Skeletal muscle cell (primary cell): ENCODE results near the gene SLC41A3.
A peak's percentile ranks its signal among the peaks of the same experiment; 100 is the strongest.

Experiments used
- DNase-seq: peaks from one replicate; pipeline ENCODE4 v3.0.0-alpha.2; 2010; ENCODE audit warnings: low read depth
- H3K4me3 ChIP-seq: 2 replicates; pipeline ENCODE4 v1.5.1; 2011; ENCODE audit warnings: low read depth, mild to moderate bottlenecking, control low read depth, low read length, moderate library complexity

SLC41A3 gene

GRCh38 chr3:126083913-126084767 is at the start of gene SLC41A3:
SLC41A3 (minus strand) TSS chr3:126084124; CDS start chr3:126068219, 15,905 bp downstream.
- no peak for DNase-seq
- peak within 1 kb of the TSS; percentile 65 for H3K4me3 ChIP-seq

GRCh38 chr3:126133606-126134005 is 49.7 kb upstream of the SLC41A3 start:
- H3K4me3 ChIP-seq: no peak overlapping the region
- no peak for DNase-seq

GRCh38 chr3:126132751-126133511 is 49.0 kb upstream of the SLC41A3 start:
- H3K4me3 ChIP-seq: no peak overlapping the region
- peak; percentile 2 for DNase-seq

- no peak for DNase-seq
- H3K4me3 ChIP-seq: no peak overlapping the region
These were observed 48.2 kb upstream of the SLC41A3 start for GRCh38 chr3:126131881-126132750.

GRCh38 chr3:126130981-126131745 is 47.2 kb upstream of the SLC41A3 start:
- no peak for DNase-seq
- no peak overlapping the region for H3K4me3 ChIP-seq

- DNase-seq: no peak
These were observed 46.3 kb upstream of the SLC41A3 start for GRCh38 chr3:126130081-126130855.

GRCh38 chr3:126129398-126129891 is 45.5 kb upstream of the SLC41A3 start:
- H3K4me3 ChIP-seq: no peak overlapping the region
- no peak for DNase-seq

More at GRCh38 chr3:126130081-126130855, 46.3 kb upstream of the SLC41A3 start:
- no peak overlapping the region for H3K4me3 ChIP-seq

- no peak overlapping the region for H3K4me3 ChIP-seq
- no peak for DNase-seq
These were observed 44.8 kb upstream of the SLC41A3 start for GRCh38 chr3:126128504-126129397.

- H3K4me3 ChIP-seq: no peak overlapping the region
- no peak for DNase-seq
These were observed 44.0 kb upstream of the SLC41A3 start for GRCh38 chr3:126127904-126128303.

- no peak overlapping the region for H3K4me3 ChIP-seq
- DNase-seq: no peak
These were observed 43.5 kb upstream of the SLC41A3 start for GRCh38 chr3:126127452-126127851.

- DNase-seq: no peak
- no peak overlapping the region for H3K4me3 ChIP-seq
These were observed 43.0 kb upstream of the SLC41A3 start for GRCh38 chr3:126126811-126127431.

- H3K4me3 ChIP-seq: no peak overlapping the region
- DNase-seq: no peak
These were observed 42.4 kb upstream of the SLC41A3 start for GRCh38 chr3:126126286-126126685.

GRCh38 chr3:126125781-126126251 is 41.9 kb upstream of the SLC41A3 start:
- DNase-seq: no peak
- H3K4me3 ChIP-seq: no peak overlapping the region

GRCh38 chr3:126125341-126125740 is 41.4 kb upstream of the SLC41A3 start:
- H3K4me3 ChIP-seq: no peak overlapping the region
- no peak for DNase-seq

GRCh38 chr3:126124896-126125295 is 41.0 kb upstream of the SLC41A3 start:
- no peak for DNase-seq
- H3K4me3 ChIP-seq: no peak overlapping the region

GRCh38 chr3:126124148-126124868 is 40.4 kb upstream of the SLC41A3 start:
- no peak for DNase-seq
- no peak overlapping the region for H3K4me3 ChIP-seq
